ENCODE results near the gene ADAM12.
A peak's percentile ranks its signal among the peaks of the same experiment; 100 is the strongest.
"Not testable (repeated sequence)": the region's sequence is repeated elsewhere in the genome, so short reads cannot be mapped to it uniquely, and the experiment has no call there.

ADAM12 gene

DNA sequence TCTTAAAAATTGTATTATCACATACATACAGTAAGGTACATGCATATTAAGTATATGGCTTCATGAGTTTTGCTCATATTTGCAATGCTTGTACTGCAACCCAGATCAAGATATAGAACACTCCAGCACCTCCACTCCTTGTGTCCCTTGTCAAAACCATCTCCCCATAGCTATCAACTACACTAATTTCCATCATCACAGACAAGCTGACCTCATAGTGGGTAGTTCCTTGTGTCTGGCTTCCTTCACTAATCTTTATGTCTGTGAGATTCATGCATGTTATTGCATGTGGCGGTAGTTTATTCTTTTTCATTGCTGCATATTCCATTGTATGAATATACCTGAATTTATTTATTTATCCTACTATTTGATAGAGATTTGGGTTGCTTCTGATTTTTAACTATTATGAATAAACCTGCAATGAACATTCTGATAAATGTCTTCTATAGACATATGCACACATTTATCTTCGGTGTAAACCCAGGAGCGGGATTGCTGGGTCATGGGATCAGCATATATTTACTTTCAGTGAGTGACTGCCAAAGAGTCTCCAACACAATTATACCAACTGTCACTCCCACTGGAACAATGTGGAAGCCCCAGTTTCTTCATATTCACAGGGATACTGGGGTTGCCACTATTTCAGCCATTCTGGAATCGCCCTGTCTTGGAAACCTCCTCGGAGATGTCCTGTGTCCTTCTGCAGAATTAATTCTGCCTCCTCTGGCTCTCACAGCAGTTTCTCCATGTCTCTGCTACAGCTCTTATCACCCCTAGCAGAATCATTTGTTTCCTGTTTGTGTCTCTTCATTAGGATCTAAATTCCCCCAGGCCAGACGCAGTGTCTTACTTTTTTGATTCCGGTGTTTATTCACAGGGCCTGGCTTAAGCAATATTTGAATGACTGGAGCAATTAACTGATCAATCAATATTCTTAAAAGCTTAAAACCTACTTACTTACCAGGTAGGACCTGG is 14.7 kb upstream of the ADAM12 start:
- no peak for DNase-seq

DNA sequence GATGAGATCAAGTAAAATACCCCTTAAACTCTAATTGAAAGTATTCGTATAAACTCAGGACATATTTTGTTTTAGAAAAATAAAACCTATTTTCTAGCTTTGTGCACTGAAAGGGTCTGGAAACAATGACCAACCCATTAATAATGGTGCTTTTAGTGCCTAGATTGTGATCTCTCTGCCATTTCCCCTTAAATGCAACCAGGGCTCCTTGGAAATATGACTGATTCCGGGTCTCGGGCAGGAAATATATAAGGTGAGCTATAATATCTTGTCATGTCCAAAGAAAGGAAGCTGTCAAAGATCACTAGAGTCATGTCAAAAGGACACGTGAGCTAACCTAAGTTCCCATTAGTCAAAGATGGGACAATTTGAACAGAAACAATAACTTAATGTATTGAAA is 12.4 kb upstream of the ADAM12 start:
- DNase-seq: no peak

GRCh38 chr10:126398924-126399323 is 10.6 kb upstream of the ADAM12 start:
- no peak for DNase-seq

- DNase-seq: no peak
These were observed 10.1 kb upstream of the ADAM12 start for GRCh38 chr10:126398383-126398743.

DNA sequence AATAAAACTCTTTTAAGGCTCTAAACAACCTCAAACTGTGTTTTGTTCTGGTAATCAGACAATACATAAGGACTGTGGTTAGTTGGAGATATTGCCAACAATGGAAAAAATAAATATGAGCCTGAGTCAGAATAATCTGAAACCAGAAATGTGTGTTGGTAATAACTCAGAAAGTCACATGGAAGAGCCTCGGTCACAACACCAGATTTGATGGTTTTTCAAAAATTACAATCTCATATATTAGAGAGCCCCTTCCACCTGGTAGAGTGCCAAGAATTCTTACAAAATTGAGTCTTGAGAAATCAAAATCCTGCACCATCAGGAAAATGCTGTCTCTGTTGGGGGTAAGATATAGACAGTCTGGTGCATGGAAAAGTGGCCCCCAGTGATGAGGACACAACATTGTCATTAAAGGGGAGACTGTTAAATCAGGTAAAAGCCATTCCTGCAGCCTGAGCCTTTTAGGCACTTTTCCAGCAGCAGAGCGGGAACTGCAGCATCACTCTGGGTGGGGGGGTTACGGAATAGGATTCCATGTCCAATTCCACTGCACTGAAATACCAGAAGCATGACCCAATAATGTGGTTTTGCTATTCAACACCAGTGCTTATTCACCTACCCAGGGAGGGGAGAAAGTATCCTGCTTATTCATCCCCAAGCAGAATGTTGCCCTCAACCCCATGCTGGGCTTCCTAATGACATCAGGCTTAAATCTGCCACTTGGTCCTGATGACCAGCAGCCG is 9.5 kb upstream of the ADAM12 start:
- no peak for DNase-seq

DNA sequence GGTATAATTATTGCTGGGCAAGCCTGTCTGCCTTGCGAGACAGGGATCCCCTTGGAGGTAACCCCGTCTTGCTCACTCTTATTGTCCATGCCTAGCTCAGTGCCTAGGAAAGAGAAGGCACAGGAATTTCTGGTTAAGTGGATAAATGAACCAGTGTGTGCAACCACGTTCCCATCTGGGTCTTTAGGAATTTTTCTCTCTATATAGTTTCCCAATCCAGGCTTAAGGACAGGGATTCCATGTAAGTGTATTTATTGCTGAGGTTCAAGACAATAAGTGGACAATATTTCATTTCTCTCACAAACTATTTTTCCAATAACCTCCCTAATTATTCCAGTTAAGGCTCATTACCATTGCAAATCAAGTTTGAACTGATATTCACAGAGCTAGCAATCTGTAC is 8.9 kb upstream of the ADAM12 start:
- DNase-seq: no peak

DNA sequence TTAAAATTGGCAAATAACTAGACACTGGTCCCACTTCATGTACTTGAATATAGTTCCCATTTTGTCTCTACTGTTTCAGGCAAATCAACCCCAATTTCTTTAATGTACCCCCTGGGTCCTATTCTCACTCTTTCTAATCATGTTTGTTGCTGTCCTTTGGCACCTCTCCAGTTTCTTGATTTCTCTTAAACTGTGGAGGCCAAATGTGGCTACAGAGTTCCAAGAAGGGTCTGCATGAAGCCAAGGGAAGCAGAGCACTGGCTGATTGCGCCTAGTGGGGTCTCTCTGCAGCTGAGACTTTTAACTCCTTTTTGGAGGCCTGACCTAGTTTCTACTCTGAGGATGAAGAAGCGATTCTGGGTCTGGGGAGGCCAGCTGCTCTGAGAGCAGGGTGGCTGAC is 6.7 kb upstream of the ADAM12 start:
- no peak for DNase-seq

- DNase-seq: no peak
These were observed 4.8 kb upstream of the ADAM12 start for GRCh38 chr10:126393076-126393475.

DNA sequence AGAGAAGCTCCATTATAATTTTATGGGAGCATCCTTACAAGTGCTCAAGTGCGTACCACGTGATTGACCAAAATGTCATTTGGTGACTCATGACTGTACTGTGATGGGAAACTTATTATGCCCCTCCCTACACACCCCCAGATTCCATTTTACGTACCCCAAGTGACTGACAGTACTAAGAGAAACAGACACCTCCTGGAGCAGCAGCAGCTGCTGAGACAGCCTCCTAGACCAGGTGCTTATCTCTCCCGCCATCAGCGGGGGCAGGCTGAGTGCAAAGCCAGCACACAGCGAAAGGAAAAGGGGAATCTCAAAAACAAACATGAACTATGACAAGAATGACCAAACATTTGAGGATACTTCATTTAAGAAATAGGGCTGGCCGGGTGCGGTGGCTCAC is 4.2 kb upstream of the ADAM12 start:
- no peak for DNase-seq

DNA sequence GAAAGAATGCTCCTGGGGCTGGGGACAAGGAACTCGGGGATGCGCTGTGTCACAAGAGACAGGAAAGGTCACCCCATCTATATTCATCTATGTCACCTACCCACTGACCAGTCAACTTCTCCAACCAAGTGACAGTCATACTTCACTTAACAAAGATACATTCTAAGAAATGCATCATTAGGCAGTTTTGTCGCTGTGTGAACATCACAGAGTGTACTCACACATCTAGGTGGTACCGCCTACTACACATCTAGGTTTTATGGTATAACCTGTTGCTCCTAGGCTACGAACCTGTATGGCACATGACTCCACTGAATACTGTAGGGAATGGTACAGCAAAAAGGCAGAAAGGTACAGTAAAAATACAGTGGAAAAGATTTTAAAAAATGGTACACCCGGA is 3.8 kb upstream of the ADAM12 start:
- no peak for DNase-seq

- DNase-seq: peak; percentile 58
These were observed 3.1 kb upstream of the ADAM12 start for GRCh38 chr10:126391192-126391885.

DNA sequence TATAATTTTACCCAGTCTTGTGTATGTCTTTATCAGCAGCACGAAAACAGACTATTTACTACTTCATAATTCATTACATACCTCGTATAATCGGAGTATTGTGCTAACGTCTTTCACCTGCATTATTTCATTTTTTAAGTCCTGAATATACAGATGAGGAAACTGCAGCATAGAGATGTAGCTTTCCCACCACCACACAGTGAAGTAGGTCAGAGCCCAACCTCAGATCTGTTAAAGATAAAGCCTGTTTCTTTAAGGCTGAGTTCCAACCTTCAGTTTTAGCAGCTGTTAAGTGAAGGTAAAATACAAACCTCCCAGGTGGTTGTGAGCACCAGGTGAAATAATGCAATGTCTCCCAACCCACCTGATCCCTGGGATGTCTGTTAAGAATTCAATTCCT is 2.0 kb upstream of the ADAM12 start:
- no peak for DNase-seq

DNA sequence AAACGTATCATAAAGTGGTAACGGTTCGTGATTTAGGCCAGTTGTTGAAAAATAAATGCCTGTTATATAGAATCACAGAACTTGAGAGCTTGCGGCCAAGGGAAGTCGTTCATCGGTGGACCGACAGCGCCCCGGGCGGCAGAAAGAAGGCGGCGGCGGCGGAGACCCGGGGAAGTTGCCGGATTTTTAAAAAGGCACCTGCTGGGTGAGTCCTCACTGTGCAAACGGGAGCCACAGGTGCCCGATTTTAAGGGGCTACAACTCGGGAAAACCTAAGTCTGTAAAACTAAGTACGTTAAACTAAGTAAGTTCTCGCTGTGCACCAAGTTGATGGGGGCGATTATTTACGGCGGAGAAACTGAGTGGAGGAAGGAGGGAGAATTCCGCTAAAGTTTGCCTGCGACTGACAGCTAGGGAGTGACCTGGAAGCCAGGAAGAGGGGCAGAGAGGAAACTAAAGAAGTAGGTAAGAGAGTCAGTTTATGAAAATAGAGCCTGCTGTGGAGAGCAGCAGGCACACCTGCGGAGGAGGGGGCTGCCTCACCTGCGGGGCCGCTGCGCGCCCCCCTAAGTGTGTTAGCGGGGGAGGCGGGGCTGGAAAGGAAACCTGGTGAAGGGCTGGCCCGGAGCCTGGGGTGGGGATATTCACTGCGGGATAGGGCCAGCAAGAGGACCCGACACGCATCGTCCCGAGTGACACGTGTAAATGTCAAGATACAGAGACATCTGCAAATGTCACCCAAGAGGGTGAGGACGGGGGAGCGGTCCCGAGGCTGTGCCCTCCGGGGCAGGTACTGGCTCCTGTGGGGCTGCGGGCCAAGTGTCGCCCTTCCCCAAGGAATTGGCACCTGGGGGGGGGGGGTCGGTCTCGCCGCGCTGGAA is 996 bp downstream of the ADAM12 start:
- DNase-seq: peak; percentile 93

DNA sequence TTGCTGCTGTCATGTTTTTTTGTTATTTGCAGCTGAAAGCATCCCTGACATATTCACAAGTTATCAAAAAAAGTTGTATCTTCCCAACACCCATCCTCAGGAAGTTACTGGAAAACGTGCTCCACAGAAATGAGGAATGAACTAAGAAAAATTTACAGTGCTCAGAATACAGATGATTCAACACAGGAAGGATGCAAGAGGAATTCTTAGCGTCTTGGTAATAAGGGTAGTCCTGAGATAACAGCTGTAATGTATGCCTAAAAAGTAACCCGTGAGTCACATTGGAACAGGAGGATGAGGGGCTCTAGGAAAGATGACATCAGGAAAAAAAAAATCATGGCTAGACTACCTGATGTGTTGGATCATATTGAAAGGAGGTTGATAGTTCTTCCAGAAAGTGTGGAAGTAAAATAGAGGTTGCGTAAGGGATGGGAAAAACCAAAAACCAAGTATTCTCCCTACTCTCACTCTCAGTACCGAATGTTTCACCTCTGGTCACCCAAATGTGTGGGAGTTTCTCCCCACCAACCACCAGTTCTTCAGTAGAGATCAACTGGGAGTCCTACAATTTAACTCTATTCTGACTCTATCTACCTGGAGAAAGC is 3.9 kb downstream of the ADAM12 start:
- no peak for DNase-seq

DNA sequence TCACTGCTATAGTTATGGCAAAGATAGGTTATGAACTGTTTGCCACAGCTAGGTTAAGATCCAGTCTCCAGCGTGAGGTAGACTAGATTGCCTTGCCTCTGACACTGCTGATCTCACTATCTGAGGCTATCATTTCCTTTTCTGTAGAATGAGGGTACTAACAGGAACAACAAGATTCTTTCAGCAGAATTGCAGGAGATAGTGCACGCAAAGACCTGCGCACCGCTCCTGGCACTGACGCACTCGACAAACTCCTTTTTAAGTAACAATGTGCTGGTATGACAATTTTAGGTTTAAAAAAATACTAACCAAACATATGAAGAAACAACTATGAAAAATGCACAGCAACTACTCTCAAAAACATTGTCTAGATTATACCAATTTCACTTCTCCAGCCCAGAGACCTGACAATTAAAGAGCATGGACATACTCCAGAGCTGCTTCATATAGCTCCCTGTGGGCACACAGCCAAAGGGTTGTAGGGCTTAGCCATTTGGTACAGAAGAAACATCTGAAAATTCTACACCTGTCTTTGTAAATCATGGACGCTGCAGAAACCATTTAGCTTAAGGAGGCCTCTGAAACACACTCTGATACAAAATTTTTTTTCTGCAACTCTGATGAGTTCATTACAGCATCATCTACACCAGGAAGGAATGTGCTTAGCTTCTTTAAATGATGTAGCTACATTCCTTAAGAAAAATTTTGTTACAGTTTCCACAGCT is 7.8 kb downstream of the ADAM12 start:
- DNase-seq: peak; percentile 61

- DNase-seq: not testable (repeated sequence)
These were observed 9.1 kb downstream of the ADAM12 start for GRCh38 chr10:126379166-126379565.

DNA sequence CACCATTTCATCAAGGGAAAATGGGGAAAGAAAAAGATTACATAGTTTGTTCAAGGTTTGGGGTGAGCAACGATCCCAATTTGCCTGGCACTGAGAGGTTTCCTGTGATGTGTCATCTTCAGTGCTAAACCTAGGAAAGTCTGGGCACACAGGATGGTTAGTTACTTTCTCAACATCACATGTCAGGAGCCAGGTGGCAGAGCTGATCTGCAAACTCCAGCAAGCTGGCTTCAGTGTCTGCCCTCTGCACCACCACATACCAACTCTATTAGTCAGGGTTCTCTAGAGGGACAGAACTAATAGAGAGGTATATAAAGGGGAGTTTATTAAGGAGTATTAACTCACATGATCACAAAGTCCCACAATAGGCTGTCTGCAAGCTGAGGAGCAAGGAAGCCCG is 11.3 kb downstream of the ADAM12 start:
- no peak for DNase-seq

GRCh38 chr10:126375926-126376554 is 12.2 kb downstream of the ADAM12 start:
- DNase-seq: no peak

- DNase-seq: no peak
These were observed 13.0 kb downstream of the ADAM12 start for GRCh38 chr10:126375299-126375698.

DNA sequence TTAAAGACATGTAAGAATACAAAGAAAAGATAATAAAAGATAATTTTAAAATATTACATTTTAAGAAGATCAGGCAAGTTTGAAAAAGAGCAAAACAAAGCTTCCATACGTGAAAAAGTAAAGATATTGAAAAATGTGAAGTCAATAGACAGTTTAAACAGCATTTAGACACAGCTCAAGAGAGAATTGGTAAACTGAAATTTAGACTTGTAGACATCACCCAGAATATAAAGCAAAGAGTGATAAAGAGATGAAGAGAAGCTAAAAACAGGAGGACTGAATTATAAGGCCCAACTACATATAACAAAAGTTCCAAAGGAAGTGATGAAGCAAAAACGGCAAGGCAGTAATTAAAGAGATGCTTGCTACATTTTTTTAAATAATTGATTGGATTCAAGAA is 13.8 kb downstream of the ADAM12 start:
- DNase-seq: no peak

DNA sequence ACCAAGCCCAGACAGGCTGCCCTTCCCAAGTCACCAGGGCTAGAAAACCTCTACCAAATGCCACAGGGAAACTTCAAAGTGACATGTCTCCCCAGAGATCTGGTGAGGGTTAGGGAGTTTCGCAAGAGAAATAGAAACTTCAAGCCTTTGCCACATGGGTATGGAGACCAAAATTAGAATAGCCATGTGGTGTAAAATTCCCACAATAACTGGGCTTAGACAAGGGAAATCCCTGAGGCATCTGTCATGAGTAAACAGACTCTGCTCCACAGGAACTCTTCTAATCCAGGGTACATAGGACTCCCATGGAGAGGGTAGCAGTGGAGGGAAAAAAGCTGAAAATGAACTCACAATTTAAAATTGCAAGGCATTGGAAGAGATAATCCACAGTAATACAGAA is 14.3 kb downstream of the ADAM12 start:
- DNase-seq: no peak

All from right forelimb (tissue), 1 donor.